Adipose tissue (tissue), 3 donors: ENCODE results near the gene HOXA4. TPM values are rescaled to one million over a fixed set of nuclear protein-coding genes. Genes with fewer than 3 reads are reported as not detected.

Experiments used
- H3K27ac ChIP-seq: one replicate; pipeline ENCODE4 v1.5.1; 2013; ENCODE audit warnings: low read depth, low read length
- WGBS, 3 donors: extraction: QIAGEN DNeasy Blood & Tissue Kit; methylation state at CpG; one replicate each; pipeline ENCODE4 v1.1.7; 2013; 5-methylcytosine and 5-hydroxymethylcytosine counted together
- polyA plus RNA-seq, 3 donors: library from polyadenylated mRNA; stranded (reverse); fragments of 200-250 nt; gene quantifications; one replicate each; pipeline ENCODE4 v1.2.3, GENCODE V29; 2013
- donor health status: healthy with polysubstance abuse.
- donor health status: Bipolar disorder and iron deficiency.
- donor health status: healthy.

Gene HOXA4
- polyA plus RNA-seq, 3 donors = 1.2 to 19.8 (median 4.9) TPM

GRCh38 chr7:27171325-27171636 is 40.7 kb upstream of the HOXA4 start:
- H3K27ac ChIP-seq = no peak overlapping the region
- 13 to 28% (median 16%) methylated on average over 8 of the region's 8 CpGs for WGBS, 3 donors

- H3K27ac ChIP-seq = no peak overlapping the region
- WGBS, 3 donors = 21 to 35% (median 31%) methylated on average over 11 of the region's 11 CpGs
Measured at GRCh38 chr7:27170426-27171324, 40.1 kb upstream of the HOXA4 start.

GRCh38 chr7:27169658-27170425 is 39.3 kb upstream of the HOXA4 start:
- no peak overlapping the region for H3K27ac ChIP-seq

GRCh38 chr7:27168265-27168947 is 37.8 kb upstream of the HOXA4 start:
- H3K27ac ChIP-seq = no peak overlapping the region
- 17 to 30% (median 26%) methylated on average over 25 of the region's 25 CpGs for WGBS, 3 donors

More at GRCh38 chr7:27169658-27170425, 39.3 kb upstream of the HOXA4 start:
- 7 to 18% (median 8%) methylated on average over 26 to 44 of the region's 46 CpGs for WGBS, 3 donors

- H3K27ac ChIP-seq = no peak overlapping the region
- 26 to 39% (median 35%) methylated on average over 4 of the region's 4 CpGs for WGBS, 3 donors
Measured at GRCh38 chr7:27167916-27168264, 37.3 kb upstream of the HOXA4 start.

- WGBS, 3 donors = 13 to 31% (median 19%) methylated on average over 50 of the region's 50 CpGs
- no peak overlapping the region for H3K27ac ChIP-seq
Measured at GRCh38 chr7:27166531-27167505, 36.3 kb upstream of the HOXA4 start.

GRCh38 chr7:27165996-27166530 is 35.5 kb upstream of the HOXA4 start:
- 5 to 12% (median 11%) methylated on average over 42 to 46 of the region's 46 CpGs for WGBS, 3 donors
- no peak overlapping the region for H3K27ac ChIP-seq

GRCh38 chr7:27165089-27165995 is 34.8 kb upstream of the HOXA4 start, which contains the start of gene HOXA9:
HOXA9 (minus strand) TSS chr7:27165537; CDS start chr7:27165457, 80 bp downstream.
- no peak within 1 kb of the TSS for H3K27ac ChIP-seq
- WGBS, 3 donors = 2 to 5% (median 5%) methylated on average over 75 to 82 of the region's 82 CpGs

- no peak overlapping the region for H3K27ac ChIP-seq
- WGBS, 3 donors = 5 to 11% (median 10%) methylated on average over 46 to 47 of the region's 47 CpGs
Measured at GRCh38 chr7:27164367-27165088, 34.0 kb upstream of the HOXA4 start.

- WGBS, 3 donors = 20 to 39% (median 25%) methylated on average over 12 of the region's 12 CpGs
- H3K27ac ChIP-seq = no peak overlapping the region
Measured at GRCh38 chr7:27164045-27164366, 33.4 kb upstream of the HOXA4 start.

GRCh38 chr7:27163288-27164044 is 32.9 kb upstream of the HOXA4 start:
- WGBS, 3 donors = 41 to 50% (median 41%) methylated on average over 24 of the region's 24 CpGs

GRCh38 chr7:27162561-27163287 is 32.2 kb upstream of the HOXA4 start:
- no peak overlapping the region for H3K27ac ChIP-seq

More at GRCh38 chr7:27163288-27164044, 32.9 kb upstream of the HOXA4 start:
- H3K27ac ChIP-seq = no peak overlapping the region

GRCh38 chr7:27161721-27162560 is 31.4 kb upstream of the HOXA4 start:
- WGBS, 3 donors = 33 to 44% (median 38%) methylated on average over 27 to 30 of the region's 30 CpGs
- no peak overlapping the region for H3K27ac ChIP-seq

More at GRCh38 chr7:27162561-27163287, 32.2 kb upstream of the HOXA4 start:
- 53 to 69% (median 61%) methylated on average over 7 of the region's 7 CpGs for WGBS, 3 donors

- 8 to 12% (median 9%) methylated on average over 25 to 27 of the region's 27 CpGs for WGBS, 3 donors
- H3K27ac ChIP-seq = no peak overlapping the region
Measured at GRCh38 chr7:27161214-27161720, 30.7 kb upstream of the HOXA4 start.
